GM19452 (cell line): ENCODE data around the gene FXYD3.
"Not testable (repeated sequence)": the region's sequence is repeated elsewhere in the genome, so short reads cannot be mapped to it uniquely, and the experiment has no call there.

Experiments
- ATAC-seq: cut with Tn5 transposase; IDR thresholded peaks from one replicate; pipeline ENCODE4 v1.9.1; 2021; ENCODE audit not compliant: unreplicated experiment

The FXYD3 gene

DNA sequence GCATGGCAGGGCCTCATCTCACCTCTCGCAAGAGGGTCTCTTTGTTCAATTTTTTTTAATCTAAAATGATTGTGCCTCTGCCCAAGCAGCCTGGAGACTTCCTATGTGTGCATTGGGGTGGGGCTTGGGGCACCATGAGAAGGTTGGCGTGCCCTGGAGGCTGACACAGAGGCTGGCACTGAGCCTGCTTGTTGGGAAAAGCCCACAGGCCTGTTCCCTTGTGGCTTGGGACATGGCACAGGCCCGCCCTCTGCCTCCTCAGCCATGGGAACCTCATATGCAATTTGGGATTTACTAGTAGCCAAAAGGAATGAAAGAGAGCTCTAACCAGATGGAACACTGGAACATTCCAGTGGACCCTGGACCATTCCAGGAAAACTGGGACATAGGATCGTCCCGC, 8.0 kb downstream of the FXYD3 start:
- no peak for ATAC-seq

GRCh38 chr19:35124098-35125060, 8.8 kb downstream of the FXYD3 start:
- peak; percentile 86 for ATAC-seq

DNA sequence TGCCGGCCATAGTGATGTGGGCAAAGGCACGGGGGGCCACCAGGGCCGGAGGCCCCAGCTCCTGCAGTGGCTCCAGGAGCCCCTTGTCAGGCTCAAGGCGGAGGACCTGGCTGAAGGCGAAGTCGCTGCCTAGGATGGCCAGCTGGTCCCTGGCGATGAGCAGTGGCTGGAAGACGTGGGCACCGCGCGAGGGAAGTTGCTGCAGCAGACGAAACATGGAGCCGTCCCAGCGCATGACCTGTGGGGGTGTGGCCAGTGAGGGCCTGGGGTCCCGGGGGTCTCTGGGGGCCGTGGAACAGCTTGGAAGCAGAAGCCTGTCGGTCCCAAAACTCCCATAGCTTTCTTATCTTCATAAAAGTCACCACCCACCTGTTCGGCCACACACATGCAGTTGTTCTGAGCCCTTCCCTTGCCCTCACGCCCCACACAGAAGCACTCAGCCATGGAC, 9.7 kb downstream of the FXYD3 start:
- no peak for ATAC-seq

- ATAC-seq: no peak
These were observed 10.4 kb downstream of the FXYD3 start for GRCh38 chr19:35125749-35126623.

DNA sequence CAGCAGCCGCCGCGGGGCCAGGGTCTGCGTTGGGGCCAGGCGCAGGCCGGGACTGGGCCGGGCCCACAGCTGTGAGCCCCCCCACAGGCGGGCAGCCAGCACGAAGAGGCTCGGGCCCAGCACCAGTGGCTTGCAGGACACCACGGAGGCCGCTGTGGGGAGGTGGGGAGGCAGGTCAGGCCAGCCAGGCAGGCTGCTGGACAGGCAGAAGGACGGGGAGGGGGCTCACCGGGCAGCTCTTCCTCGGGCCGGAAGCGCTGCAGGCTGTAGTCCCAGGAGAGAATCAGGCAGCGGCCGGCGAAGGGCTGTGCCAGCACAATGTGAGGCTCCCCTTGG, 11.0 kb downstream of the FXYD3 start:
- ATAC-seq: no peak

- ATAC-seq: no peak
These were observed 12.2 kb downstream of the FXYD3 start for GRCh38 chr19:35127871-35128270.

DNA sequence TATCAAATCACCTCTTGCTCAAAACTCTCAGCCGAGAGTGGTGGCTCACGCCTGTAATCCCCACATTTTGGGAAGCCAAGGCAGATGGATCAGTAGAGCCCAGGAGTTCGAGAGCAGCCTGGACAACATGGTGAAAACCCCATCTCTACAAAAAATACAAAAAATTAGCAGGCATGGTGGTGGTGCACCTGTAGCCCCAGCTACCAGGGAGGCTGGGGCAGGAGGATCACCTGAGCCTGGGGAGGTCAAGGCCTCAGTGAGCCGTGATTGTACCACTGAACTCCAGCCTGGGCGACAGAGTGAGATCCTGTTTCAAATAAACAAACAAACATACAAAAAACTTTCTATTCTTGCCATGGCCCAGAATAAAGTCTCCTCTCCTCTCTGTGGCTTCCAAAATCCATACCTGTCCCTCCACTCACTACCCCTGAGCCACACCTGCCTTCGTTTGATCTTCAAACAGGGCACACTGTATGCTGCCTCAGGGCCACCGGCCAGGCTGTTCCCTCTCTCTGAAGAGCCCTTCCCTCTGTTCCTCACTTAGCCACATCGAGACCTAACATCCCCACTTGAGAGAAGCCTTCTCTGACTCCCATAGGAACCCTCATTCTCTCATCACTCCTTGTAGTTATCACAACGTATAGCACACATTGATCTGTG, 12.9 kb downstream of the FXYD3 start:
- no peak for ATAC-seq

DNA sequence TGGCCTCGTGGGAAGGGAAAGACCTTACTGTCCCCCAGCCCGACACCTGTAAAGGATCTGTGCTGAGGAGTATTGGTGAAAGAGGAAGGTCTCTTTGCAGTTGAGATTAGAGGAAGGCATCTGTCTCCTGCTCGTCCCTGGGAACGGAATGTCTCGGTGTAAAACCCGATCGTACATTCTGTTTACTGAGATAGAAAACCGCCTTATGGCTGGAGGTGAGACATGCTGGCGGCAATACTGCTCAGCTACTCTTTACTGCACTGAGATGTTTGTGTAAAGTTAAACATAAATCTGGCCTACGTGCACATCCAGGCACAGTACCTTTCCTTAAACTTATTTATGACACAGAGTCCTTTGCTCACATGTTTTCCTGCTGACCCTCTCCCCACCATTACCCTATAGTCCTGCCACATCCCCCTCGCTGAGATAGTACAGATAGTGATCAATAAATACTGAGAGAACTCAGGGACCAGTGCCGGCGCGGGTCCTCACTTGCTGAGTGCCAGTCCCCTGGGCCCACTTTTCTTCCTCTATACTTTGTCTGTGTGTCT, 14.2 kb downstream of the FXYD3 start:
- ATAC-seq: not testable (repeated sequence)

DNA sequence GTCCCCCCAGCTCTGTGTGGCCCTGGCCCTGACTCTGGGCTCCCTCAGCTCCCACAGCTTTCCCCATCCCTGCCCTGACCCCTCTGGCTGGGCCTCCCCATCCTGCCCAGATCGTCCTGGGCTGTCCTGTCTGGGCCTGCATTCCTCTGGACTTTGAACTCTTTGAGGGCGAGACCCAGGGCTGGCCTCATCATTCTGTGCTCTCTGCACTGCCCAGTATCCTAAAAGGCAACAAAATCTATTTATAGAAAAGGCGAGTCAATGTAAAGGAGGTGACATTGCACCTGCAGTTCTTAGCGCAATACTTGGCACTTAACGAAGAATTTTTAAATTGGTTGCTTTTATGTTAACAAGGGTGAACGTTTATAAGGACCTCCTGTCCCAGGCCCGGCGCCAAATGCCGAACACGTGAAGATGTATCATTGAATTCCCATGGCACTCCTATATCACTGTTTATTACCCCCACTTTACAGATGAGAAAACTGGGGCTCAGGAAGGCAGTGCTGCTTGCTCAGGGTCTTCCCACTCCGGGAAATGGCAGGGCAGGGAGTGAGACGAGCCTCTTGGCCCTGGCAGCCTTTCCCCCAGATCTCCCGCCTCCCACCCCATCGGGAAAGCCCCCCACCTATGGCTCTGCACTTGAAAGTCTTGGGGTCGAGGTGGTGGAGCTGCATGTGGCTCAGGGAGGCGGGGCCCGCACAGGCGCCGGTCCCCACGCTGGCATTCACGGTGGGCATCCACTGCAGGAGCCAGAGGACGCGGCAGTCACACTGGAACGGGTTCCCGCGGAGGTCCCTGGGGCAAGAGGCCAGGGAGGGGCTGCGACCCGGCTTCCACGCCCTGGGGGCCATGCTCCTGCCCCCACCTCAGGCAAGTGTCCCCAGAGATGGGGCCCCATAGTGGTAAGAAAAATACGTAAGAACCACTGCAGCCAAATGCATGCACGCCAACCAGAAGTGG, 15.4 kb downstream of the FXYD3 start:
- no peak for ATAC-seq

DNA sequence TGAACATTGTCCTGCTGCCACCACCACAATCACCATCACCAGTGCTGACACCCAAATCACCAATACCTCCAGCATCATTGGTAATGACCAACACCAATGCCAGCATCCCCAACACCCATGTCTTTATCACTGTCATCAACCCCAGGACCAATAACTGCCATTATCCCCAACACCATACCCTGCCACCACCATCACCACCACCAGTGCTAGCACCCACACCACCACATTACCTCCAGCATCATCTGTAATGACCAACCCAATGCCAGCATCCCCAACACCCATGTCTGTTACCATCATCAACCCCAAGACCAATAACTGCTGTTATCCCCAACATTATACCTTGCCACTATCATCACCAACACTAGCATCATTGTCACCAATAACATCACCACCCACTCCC, 16.6 kb downstream of the FXYD3 start:
- no peak for ATAC-seq

GRCh38 chr19:35133826-35134225, 18.2 kb downstream of the FXYD3 start:
- ATAC-seq: no peak

GRCh38 chr19:35134601-35135242, 19.1 kb downstream of the FXYD3 start, which contains the start of gene LGI4:
Gene LGI4, minus strand, starts transcription at chr19:35135059. Its CDS starts 379 bp downstream, at chr19:35134680.
- no peak for ATAC-seq

DNA sequence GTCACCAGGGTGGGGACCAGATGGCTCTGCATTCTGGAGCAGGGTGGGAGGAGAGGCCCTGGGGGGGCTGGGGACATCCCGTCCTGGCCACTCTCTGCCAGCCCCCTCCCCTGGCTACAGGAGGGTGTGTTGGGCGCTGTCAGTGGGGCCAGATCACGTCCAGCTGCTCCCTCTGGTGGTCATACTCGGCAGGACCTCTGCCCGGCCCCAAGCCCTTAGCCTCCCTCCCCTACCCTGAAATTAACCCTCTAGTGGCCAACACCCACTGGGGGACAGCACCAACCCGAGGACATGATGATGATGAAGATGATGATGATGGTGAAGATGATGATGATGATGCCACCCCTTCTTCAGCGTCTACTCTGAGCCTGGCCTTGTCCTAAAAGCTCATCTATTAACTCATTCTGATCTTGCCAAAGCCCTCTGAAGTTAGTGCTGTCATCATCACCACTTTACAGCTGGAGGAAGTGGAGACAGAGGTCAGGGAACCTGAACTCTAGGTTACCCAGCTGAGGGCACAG, 19.8 kb downstream of the FXYD3 start:
- ATAC-seq: no peak

- ATAC-seq: no peak
These were observed 20.6 kb downstream of the FXYD3 start for GRCh38 chr19:35136231-35136630.

DNA sequence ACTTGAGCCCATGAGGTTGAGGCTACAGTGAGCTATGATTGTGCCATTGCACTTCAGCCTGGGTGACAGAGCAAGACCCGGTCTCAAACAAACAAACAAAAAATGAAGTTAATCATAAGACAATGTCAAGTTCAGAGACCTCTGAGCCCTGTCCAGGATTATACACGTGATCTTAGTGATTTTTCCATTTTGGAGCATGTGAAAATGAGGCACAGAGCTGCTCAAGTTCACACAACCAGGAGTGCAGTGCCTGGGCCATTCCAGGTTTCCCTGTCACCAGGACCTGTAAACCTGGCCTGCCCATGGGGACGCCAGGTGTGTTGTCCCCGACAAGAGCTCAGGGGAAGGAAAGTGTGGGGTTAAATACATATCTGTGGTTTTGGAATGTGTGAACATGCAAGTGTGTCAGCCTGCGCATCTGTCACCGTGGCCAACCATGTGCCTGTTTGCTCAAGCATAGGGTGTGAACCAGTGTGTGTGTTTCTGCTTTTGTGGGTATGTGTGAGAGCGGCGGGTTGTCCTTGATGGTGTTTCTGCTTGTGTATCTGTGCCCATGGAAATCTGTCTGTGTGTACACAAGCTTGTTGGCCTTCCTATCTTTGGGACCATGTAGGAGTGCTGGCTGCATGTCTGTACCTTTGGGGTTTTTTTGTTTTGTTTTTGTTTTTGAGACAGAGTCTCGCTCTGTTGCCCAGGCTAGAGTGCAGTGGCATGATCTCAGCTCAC, 21.5 kb downstream of the FXYD3 start:
- no peak for ATAC-seq

DNA sequence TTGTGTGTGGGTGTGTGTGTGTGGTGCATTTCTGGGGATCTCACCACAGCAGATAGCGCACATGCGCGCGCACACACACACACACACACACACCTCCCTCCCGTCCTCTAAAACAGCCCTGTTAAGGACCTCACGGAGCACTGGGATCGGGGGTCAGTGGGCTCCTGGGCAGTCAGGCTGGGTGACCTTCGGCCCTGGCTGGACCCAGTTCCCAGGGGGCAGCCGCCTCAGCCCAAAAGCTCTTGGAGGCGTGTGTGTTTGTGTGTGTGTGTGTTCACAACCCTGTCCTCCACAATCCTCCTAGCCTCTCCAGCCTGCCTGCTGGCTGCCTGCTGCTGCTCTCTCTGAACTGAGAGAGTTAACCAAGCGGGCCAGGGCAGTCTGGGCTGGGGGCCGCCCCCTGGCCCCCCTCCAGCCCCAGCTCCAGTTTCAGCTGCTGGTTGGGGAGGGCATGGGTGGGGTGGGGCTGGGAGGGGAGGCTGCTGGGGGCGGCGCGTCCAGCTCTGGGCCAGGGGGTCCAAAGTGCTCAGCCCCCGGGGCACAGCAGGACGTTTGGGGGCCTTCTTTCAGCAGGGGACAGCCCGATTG, 22.8 kb downstream of the FXYD3 start, which contains the start of gene FXYD1:
TSS of gene FXYD1 (plus strand) at position 520 of the 588 bp plus-strand sequence. CDS start 1,256 bp downstream, outside the sequence.
- ATAC-seq: no peak

DNA sequence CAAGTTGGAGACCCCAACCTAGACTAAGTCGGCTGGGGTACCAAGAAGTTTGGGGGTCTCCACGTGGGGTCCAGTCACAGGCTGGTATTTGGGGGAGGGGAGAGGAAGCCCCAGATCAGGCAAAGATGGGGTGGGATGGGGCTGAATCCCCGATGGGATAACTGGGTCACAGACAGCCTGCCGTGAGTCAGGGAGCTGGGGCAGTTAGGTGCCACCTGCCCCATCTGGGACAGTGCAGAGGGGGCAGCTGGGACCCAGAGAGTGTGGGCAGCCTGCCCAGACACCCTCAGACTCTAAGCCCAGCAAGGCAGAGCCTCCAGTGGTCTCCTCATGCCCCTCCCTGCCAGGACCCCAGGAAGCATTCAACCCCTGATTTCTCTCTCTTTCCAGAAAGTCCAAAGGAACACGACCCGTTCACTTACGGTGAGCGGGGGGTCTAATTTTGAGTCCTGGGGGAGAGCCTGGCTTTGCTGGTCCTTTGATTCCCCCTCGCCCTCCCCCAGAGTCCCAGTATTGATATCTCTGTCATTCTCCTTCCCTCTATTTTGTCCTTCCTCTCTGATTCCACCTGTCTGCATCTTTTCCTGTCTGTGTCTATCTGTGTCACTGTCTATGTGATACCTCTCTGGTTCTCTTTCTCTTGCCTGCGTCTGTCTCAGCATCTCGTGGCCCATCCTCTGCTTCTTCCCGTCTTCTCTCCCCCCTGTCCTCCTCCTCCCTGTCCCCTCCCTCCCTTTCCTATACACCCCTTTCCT, 24.8 kb downstream of the FXYD3 start:
- ATAC-seq: no peak
